ENCODE data around the gene AKT3.
"Not testable (repeated sequence)": the region's sequence is repeated elsewhere in the genome, so short reads cannot be mapped to it uniquely, and the experiment has no call there.

Gene AKT3

GRCh38 chr1:243850202-243850451 lies at the start of gene AKT3:
TSS of gene AKT3 (minus strand) at chr1:243850243. CDS start at chr1:243843170, 7,073 bp downstream.
- no peak for DNase-seq

- DNase-seq, result no peak
These were observed 48.2 kb upstream of the AKT3 start for GRCh38 chr1:243898278-243898677.

DNA sequence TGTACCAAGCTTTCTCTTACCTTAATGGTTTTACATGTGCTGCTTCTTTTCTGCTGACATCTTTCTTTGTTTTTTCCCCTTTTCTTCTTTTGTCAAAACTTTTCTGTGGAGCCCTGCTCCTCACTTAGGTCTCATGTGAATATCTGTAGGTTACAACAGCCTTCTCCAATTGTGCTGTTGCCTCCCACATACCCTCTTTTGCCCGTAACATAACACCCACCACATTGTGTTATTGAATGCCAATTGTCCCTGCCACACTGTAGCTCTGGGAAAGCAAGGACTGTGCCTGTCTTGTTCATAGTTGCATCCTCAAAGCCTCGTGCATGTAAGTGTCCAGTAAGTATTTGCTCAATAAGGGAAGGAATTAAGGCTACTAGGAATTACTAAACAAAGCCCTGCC lies 46.3 kb upstream of the AKT3 start:
- no peak for DNase-seq

GRCh38 chr1:243892456-243892855 lies 42.4 kb upstream of the AKT3 start:
- DNase-seq, result no peak

GRCh38 chr1:243890576-243890975 lies 40.5 kb upstream of the AKT3 start:
- no peak for DNase-seq

- no peak for DNase-seq
These were observed 35.8 kb upstream of the AKT3 start for GRCh38 chr1:243885806-243886205.

GRCh38 chr1:243884603-243885002 lies 34.6 kb upstream of the AKT3 start:
- DNase-seq, result no peak

DNA sequence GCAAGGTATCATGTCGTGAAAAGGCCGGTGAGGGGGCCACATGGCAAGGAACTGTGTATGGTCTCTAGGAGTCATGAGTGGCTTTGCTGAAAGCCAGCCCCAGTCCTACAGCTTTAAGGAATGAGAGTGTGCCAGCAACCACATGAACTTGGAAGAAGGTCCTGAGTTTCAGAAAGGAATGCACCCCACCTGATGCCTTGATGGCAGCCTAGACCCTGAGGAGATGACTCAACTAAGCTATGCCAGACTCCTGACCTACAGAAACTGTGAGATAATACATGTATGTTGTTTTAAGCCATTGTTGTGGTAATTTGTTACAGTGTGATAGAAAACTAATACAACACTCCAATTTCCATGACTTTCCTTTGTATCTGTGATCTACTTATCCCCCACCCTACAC lies 33.5 kb upstream of the AKT3 start:
- DNase-seq, result no peak

GRCh38 chr1:243882276-243882675 lies 32.2 kb upstream of the AKT3 start:
- no peak for DNase-seq

DNA sequence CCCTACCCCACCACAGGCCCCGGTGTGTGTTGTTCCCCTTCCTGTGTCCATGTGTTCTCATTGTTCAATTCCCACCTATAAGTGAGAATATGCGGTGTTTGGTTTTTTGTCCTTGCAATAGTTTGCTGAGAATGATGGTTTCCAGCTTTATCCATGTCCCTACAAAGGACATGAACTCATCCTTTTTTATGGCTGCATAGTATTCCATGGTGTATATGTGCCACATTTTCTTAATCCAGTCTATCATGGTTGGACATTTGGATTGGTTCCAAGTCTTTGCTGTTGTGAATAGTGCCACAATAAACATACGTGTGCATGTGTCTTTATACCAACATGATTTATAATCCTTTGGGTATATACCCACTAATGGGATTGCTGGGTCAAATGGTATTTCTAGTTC lies 27.0 kb upstream of the AKT3 start:
- DNase-seq, result not testable (repeated sequence)

GRCh38 chr1:243855616-243856318 lies 5.7 kb upstream of the AKT3 start:
- no peak for DNase-seq

- no peak for DNase-seq
These were observed 1.7 kb upstream of the AKT3 start for GRCh38 chr1:243851765-243852164.

DNA sequence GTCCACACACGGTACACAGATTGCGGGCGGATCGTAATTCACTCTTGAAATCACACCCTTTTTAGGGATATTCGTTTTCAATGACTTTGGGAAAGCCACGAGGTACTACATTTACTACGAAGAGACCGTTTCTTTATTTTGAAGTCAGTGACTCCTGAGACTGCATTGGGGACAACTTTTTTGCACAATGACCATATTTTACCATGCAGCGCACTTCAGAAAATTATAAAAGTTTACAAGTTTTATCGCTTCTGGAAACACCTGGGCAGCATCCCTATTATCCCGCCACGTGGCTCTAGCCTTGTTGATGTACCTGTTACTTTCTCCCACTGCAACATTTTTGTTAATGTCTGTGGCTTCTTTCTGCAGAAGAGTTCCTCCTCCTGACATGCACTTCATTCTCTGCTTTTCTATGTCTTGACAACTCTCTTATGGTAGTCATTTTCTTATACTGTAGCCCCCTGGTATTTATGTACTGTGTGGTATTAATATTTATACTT lies 1.3 kb upstream of the AKT3 start:
- no peak for DNase-seq

DNA sequence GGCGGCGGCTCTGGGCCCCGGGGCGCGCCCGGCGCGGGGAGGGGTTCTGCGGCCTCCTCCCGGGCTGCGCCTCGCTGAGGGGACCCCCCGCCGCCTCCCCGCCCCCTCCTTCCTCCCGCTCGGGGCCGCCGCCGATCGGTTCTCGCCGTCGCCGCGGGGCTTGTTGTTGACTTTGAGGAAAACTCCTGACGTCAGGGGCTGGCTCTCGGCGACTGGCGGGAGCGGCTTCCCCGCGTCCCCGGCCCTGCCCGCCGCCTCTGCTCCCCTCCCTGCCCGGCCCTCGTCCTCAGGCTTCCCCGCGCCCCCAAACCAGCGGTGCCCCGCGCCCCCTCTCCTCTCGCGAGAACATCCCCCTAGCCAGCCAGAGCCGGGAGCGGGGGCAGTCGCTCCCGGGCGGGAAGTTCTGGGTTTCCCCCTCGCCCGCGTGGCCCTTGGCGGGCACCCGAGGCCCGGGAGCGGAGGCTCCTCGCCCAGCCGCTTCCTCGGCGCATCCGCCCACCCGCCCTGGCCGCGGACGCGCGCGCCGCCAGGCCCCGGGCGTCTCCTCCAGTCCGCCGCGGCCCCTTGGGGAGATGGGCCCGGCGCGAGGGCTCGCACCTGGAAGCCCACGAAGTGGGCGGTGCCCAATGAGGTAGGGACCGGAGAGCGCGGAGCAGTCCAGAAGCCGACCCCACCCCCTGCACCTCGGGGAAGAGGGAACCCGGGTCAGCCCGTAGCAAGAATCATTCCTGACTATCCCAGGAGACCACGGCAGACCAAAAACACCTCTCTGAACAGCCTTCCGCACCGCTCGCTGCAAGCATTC lies 611 bp upstream of the AKT3 start:
- peak; percentile 81 to 86 for DNase-seq

DNA sequence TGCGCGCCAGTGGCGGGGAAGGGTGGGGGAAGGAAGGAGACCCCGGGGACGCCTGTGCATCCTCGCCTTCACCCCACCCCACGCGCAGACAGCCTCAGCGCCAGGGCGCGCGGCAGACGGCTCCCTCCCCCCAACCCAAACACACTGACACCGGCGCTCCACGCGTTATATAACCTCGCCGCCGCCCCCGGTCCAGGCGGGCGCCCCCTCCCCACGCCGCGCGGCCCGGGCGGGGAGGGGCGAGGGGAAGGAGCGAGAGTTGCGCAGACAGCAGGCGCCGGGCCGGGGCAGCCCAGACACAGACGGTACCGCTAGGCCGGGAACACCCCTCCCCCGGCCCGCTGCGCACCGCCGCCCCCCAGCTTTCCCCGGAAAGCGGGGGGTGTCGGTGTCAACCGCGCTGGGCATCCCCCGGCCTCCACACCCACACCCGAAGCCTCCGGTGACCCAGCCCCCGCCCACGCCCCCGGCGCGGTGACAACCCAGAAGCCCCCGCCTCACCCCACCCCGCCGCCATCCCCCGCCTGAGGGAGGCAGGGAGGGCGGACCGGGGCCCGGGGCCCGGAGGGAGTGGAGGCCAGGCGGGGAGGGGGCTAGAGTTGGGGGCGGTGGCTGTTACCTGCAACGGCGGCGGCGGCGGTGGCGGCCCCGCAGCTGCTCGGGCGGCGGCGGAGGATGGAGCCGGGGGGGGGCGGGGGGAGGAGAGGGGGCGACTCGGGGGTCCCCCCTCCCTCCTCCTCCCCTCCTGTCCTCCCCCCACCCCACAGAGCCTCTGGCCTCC lies 432 bp downstream of the AKT3 start:
- peak; percentile 84 to 91 for DNase-seq

DNA sequence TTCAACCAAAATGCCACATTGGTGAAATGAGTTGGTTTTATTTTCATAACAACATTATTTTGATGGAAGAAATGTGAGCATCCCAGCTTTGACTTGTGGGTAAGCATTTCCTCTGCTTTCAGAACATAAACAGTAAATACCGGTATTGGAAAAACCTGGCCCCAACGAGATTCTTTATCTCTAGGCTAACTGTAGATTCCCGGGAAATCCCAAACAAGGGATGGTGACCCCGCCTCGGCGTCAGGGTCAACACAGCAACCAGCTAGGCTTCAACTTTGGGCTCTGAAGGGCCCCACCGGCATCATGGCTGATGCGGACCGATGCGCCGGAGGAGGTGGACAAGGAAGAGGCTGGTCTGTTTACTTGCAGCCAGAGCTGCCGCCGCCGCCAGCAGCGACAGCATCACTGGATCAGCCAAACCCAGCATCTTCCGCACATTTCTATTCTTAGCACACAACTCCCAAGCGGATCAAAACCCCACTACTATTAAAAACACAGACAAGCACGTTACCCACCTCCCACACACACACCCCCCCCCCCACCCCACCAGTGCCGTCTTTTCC lies 1.1 kb downstream of the AKT3 start:
- peak; percentile 21 to 41 for DNase-seq

- DNase-seq, result no peak
These were observed 1.7 kb downstream of the AKT3 start for GRCh38 chr1:243848165-243848857.

DNA sequence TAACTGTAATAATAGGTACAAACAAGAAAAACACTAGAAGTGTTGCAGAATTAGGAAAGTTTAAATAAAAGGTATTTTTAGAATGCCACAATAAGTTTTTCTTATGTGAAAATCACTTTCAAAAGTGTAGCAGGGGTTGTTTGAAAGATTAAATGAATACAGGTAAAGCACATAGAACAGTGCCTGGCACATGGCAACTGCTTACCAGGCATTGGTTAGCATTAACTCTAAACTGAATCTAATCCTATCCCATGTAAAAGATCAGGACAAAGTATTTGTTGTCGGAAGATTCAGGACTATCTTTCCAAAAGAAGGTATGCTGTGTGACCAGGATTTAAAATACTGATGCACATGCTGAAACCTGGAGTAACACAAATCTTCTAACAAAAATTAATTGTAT lies 3.3 kb downstream of the AKT3 start:
- no peak for DNase-seq

DNA sequence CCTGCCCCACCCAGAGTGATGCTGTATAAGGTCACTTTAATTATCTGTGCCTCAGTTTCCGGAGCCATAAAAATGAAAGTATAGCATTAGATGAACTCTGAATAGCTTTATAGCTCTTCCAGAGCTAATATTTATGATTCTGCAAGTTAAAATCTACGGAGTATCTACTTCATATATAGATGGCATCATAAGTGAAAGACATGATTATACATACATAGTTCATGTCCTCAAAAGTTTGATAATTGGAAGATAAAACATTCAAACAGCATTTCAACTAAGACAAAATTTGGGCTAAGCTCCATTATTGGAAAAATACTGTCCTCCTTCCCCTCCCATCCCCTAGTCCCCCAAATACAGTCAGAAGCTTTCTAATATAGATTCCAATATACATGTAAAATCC lies 4.2 kb downstream of the AKT3 start:
- DNase-seq, result no peak

- DNase-seq, result no peak
These were observed 5.9 kb downstream of the AKT3 start for GRCh38 chr1:243844186-243844585.

DNA sequence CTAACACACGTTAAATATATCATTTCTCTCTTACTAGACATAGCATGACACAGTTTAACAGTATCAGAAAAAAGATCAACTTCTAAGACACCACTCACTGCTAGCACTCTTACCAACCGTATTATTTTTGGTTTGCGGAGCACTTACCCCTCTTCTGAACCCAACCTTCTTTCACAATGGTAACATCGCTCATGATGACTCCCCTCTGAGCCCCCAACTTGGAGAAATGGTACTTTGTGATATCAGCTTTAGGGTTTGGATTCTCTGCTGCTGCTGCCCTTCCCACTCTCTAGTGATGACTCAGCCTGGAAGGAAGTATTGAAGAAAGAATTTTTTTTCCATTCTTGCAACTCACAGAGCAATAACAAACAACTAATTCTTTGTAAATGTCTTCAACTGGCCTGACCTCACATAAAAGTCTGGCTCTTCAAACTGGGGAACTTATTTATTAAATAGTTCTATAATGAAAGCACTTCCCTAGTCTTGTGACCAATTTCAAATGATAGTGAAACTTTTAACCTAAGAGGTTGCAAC lies 7.0 kb downstream of the AKT3 start:
- DNase-seq, result peak; percentile 27 to 32

DNA sequence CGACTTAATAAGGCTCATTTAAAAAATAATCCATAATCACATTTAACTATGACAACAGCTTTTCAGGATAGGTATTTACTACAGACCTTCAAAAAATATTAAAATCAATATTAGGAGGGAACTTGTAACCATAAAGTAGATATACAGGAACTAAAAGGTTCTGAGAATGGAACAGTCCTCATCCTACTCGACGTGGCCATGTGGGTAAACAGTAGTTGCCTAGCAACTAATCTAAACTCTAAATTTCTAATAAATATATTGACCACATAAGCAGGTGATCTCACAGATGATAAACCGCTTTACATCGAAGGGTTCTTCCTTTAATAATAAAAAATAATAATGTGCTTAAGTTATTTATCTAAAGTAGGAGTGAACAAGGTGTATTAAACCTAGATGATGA lies 7.9 kb downstream of the AKT3 start:
- DNase-seq, result no peak

- no peak for DNase-seq
These were observed 8.5 kb downstream of the AKT3 start for GRCh38 chr1:243841507-243841906.

Measured in activated CD4-positive, alpha-beta T cell treated with anti-CD3 and anti-CD28 coated beads for 4 hours (primary cell).